Lower lobe of right lung (tissue), 2 donors: ENCODE measurements around the gene PPP1R13B. TPM values are rescaled to one million over a fixed set of nuclear protein-coding genes. Genes with fewer than 3 reads are reported as not detected.
A peak's percentile ranks its signal among the peaks of the same experiment; 100 is the strongest.

Source experiments
- ATAC-seq, 2 donors: fragments of 200-7000 bp; cut with Tn5 transposase; one replicate each; pipeline ENCODE4 v1.9.1; 2020 to 2022; ENCODE audit warnings: mild to moderate bottlenecking in 2 of 2, moderate library complexity in 2 of 2
- DNase-seq: peaks from one replicate; pipeline ENCODE4 v3.0.0-alpha.2; 2020
- H3K27ac ChIP-seq: fragments of 200-600 bp; one replicate; pipeline ENCODE4 v1.8.0; 2022
- H3K27me3 ChIP-seq: fragments of 200-600 bp; one replicate; pipeline ENCODE4 v1.8.0; 2022; ENCODE audit warnings: low read depth
- H3K36me3 ChIP-seq: fragments of 200-600 bp; one replicate; pipeline ENCODE4 v1.8.0; 2022; ENCODE audit warnings: mild to moderate bottlenecking
- H3K4me1 ChIP-seq: fragments of 200-600 bp; one replicate; pipeline ENCODE4 v1.8.0; 2022
- H3K4me3 ChIP-seq: fragments of 200-600 bp; one replicate; pipeline ENCODE4 v1.8.0; 2022; ENCODE audit warnings: mild to moderate bottlenecking
- H3K9me3 ChIP-seq: fragments of 200-600 bp; one replicate; pipeline ENCODE4 v1.8.0; 2022
- intact Hi-C: fragments of 100-400 bp; cut with DNase I; formaldehyde crosslinking; loops from one replicate; pipeline ENCODE4 v1.11.0; 2022
- total RNA-seq: library from RNA; stranded (reverse); fragmentation: NEBNext Ultra II Directional; extraction: Animal tissue kit (Norgen Biotek cat#: 25700); gene quantifications from one replicate; pipeline ENCODE4 v1.2.1, GENCODE V29; 2021
- TF ChIP-seq, protein P1 (sequence below): fragments of 200-600 bp; IDR thresholded peaks from one replicate; pipeline ENCODE4 v1.8.0; 2022; ENCODE audit warnings: antibody characterized with exemption, mild to moderate bottlenecking
- donor health status: DM: no; HTN: yes; CAD: no; lungs with severe emphysema.

The PPP1R13B gene
- total RNA-seq, 1 donor from 2014 or later: 60.6 TPM

DNA sequence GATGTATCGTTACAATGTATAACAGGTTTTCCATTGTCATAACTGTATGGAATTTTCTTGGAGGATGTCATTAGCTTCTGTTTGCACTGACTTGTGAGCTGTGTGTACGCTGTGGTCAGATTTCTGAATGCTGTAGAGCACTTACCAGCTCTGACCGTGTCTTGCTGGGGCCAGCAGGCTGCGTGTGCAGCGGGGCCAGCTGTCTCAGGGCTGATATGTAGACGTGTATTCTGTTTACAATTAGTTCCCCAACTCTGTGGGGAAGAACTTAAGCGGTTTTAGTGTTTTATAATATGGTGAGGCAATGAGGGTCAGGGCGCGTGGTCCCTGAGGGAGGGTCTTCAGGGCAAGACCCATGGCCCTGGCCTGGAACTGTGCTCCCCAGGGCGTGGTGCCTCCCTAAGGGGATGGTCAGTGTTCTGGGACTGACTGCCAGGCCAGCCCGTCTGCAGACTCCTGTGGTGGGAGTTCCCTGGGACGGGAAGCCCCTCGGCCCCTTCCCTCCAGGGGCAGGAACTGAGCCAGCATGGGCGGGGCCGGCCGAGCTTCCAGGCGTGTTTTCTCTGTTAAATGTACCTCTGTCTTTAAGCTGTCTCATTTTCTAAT lies 150.8 kb downstream of the PPP1R13B start:
- ATAC-seq: no peak
- no peaks in the 10 kb centered on the region for H3K27me3 ChIP-seq
- peak overlapping the region; percentile 53 for H3K27ac ChIP-seq
- peaks cover 88% of the 10 kb centered on the region for H3K36me3 ChIP-seq
- intact Hi-C loops: no loop called here
- H3K4me3 ChIP-seq: no peak overlapping the region
- H3K9me3 ChIP-seq: no peaks in the 10 kb centered on the region
- TF ChIP-seq, protein P1, sequence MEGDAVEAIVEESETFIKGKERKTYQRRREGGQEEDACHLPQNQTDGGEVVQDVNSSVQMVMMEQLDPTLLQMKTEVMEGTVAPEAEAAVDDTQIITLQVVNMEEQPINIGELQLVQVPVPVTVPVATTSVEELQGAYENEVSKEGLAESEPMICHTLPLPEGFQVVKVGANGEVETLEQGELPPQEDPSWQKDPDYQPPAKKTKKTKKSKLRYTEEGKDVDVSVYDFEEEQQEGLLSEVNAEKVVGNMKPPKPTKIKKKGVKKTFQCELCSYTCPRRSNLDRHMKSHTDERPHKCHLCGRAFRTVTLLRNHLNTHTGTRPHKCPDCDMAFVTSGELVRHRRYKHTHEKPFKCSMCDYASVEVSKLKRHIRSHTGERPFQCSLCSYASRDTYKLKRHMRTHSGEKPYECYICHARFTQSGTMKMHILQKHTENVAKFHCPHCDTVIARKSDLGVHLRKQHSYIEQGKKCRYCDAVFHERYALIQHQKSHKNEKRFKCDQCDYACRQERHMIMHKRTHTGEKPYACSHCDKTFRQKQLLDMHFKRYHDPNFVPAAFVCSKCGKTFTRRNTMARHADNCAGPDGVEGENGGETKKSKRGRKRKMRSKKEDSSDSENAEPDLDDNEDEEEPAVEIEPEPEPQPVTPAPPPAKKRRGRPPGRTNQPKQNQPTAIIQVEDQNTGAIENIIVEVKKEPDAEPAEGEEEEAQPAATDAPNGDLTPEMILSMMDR: no peak
- peak; percentile 47 for DNase-seq
- H3K4me1 ChIP-seq: peaks cover 56% of the 10 kb centered on the region

DNA sequence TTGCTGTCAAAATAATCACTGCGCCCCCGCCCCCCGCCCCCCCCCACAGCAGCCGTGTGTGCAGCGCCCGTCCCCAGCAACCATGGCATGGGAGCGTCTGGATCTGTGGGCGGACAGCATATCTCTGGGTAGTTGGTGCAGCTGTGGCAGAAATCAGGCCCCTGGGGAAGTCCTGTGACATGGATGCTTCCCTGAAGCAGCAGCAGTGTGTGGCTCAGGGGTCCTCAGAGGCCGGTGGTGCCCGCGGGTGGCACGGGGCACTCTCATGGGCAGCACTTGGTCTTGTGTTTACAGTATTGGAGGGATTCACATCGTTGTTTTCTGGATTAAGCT lies 151.3 kb downstream of the PPP1R13B start:
- intact Hi-C loops: no loop called here
- H3K4me1 ChIP-seq: peaks cover 56% of the 10 kb centered on the region
- no peak overlapping the region for H3K4me3 ChIP-seq
- H3K9me3 ChIP-seq: no peaks in the 10 kb centered on the region
- H3K27ac ChIP-seq: peak overlapping the region; percentile 53
- H3K36me3 ChIP-seq: peaks cover 86% of the 10 kb centered on the region
- ATAC-seq: no peak
- DNase-seq: peak; percentile 26
- no peaks in the 10 kb centered on the region for H3K27me3 ChIP-seq
- TF ChIP-seq, protein P1: no peak

DNA sequence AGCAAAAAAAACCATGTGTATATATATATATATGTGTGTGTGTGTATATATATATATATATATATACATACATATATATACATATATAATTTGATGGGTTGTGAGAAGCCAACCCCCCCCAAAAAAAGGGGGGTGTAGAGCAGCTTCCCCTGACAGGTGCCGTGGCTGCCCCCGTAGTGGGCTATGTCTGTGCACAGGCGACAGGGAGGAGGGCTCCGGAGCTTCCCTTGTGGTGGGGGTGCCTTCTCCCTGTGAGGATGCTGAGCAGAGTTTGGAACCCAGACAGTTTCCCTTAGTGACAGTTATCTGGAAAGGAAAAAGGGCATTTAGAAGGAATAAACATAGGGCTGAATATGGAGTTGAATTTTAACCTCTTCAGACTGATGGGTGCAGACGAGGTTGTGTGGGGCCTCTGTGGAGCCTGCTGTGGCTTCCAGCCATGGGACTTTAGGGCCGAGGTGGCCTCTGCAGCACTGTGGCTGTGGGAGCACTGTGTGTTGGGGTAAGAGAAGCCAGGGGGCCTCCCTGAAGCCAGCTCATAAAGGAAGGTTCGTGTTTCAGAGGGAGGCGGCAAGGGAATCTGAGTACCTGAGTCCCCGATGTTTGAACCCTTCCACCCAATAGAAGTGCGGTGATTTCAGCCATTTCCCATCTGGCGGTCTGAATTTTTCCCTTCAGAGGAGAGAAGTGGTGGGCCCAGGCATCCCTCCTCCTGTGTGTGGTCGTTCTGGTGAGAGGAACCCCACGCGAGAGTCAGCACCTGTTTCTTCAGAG lies 151.9 kb downstream of the PPP1R13B start:
- Histone ChIP-seq H3K36me3 (peaks cover 83% of the 10 kb centered on the region), H3K27ac (no peak overlapping the region), H3K4me1 (peaks cover 56% of the 10 kb centered on the region), H3K27me3 (no peaks in the 10 kb centered on the region), H3K9me3 (no peaks in the 10 kb centered on the region), H3K4me3 (no peak overlapping the region)
- no peak for ATAC-seq
- TF ChIP-seq, protein P1: no peak
- peak; percentile 26 for DNase-seq
- intact Hi-C loops: no loop called here

DNA sequence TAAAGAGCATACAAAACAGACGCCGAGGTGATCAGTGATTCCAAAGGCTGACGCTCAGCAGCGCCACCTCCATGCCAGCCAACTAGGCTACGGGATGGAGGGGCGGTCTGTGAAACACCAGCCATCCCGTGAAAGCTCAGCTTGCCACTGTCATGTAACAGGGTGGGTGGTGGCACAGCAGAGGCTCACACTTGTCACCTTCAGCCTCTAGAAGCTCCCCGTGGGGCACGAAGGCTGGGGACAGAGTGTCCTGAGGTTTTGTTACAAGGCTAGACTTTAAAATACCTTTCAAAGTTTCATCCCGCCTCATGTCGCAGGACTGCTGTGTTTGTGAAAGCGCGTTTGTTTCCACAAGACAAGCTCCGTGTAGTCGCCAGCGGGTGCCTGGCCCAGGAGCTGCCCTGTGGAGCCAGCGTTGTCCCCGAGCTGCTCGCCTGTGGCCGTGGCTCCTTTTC lies 152.8 kb downstream of the PPP1R13B start:
- Histone ChIP-seq H3K4me3 (no peak overlapping the region), H3K36me3 (peaks cover 82% of the 10 kb centered on the region), H3K9me3 (no peaks in the 10 kb centered on the region), H3K27ac (peak overlapping the region; percentile 11), H3K4me1 (peaks cover 63% of the 10 kb centered on the region), H3K27me3 (no peaks in the 10 kb centered on the region)
- intact Hi-C loops: no loop called here
- DNase-seq: peak; percentile 28
- TF ChIP-seq, protein P1: no peak
- no peak for ATAC-seq

DNA sequence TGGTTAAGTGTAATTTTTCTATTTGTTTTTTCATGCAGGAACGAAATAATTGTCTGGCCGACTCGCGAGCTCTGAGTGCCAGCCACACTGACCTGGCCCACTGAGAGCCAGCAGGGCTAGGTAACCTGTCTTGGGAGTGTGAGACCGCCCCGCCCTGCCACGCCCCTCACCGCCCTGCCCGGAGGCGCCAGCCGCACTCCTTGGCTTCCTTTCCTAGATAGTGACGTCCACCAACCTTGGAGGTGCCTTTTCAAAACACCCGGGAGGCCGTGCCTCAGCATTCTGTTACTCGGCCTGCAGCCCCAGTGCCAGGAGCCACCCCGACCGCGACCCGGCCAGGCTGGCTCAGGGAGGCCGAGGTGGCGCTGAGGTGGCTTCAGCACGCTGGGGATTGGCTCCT lies 153.9 kb downstream of the PPP1R13B start:
- Histone ChIP-seq H3K36me3 (peaks cover 82% of the 10 kb centered on the region), H3K27ac (peak overlapping the region; percentile 43), H3K27me3 (no peaks in the 10 kb centered on the region), H3K4me1 (peaks cover 56% of the 10 kb centered on the region), H3K4me3 (no peak overlapping the region), H3K9me3 (no peaks in the 10 kb centered on the region)
- intact Hi-C loops: no loop called here
- DNase-seq: peak; percentile 86
- TF ChIP-seq, protein P1: no peak
- ATAC-seq: peak; percentile 89 to 91
